Liver (tissue), 3 donors: Measurements from ENCODE around the gene IL26.

Experiments used
- CTCF ChIP-seq: fragments of 150-350 bp; IDR thresholded peaks from 2 replicates; pipeline ENCODE4 v1.5.1; 2017; ENCODE audit warnings: improper control_type of control experiment, low read depth, low read length; ENCODE audit not compliant: missing input control
- EGR1 ChIP-seq, 2 donors: IDR thresholded peaks; 2 replicates each; pipeline ENCODE4 v1.6.1; 2016 to 2018; ENCODE audit warnings: antibody characterized with exemption in 2 of 2, low read depth in 2 of 2
- GABPA ChIP-seq, 2 donors: IDR thresholded peaks in 1 of 2; conservative IDR thresholded peaks in 1 of 2; 2 replicates each; pipeline ENCODE4 v1.6.1; 2016; ENCODE audit warnings: antibody characterized with exemption in 2 of 2, mild to moderate bottlenecking in 1 of 2, moderate library complexity in 1 of 2
- JUND ChIP-seq, 2 donors: IDR thresholded peaks; 2 replicates each; pipeline ENCODE4 v1.6.1; 2016; ENCODE audit warnings: antibody characterized with exemption in 2 of 2
- MAX ChIP-seq: IDR thresholded peaks from 2 replicates; pipeline ENCODE4 v1.6.1; 2016; ENCODE audit warnings: antibody characterized with exemption
- RAD21 ChIP-seq, 2 donors: IDR thresholded peaks; 2 replicates each; pipeline ENCODE4 v1.6.1; 2016; ENCODE audit warnings: antibody characterized with exemption in 2 of 2, mild to moderate bottlenecking in 2 of 2
- REST ChIP-seq: IDR thresholded peaks from 2 replicates; pipeline ENCODE4 v1.6.1; 2016; ENCODE audit warnings: antibody characterized with exemption, mild to moderate bottlenecking
- TAF1 ChIP-seq: conservative IDR thresholded peaks from 2 replicates; pipeline ENCODE4 v1.6.1; 2016; ENCODE audit warnings: antibody characterized with exemption, mild to moderate bottlenecking
- YY1 ChIP-seq: IDR thresholded peaks from 2 replicates; pipeline ENCODE4 v1.6.1; 2016; ENCODE audit warnings: antibody characterized with exemption, mild to moderate bottlenecking
- donor health status: healthy.
- donor health status: healthy.

DNA sequence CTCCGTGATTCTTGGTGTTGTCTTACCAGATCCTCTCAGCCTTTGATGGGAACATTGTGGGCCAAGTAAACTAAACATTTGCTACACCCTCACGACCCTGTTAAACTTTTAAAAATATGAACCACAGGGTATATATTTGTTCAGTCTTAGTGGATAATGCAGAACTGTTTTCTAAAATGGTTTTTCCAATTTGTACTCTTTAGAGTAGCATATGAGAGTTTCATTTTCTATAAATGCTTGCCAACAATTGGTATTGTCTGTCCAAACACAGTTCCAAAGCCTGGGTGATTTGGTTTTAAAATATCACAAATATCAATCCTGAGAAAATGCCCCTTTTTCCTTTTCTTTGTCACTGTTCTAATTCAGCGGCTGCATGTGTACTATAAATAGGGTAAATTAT, 34.5 kb upstream of the IL26 start:
- TF ChIP-seq EGR1 (IDR thresholded peaks at IDR 0.05; ENCODE audit: low read depth in 2 of 2) (no peak), CTCF (no peak), TAF1 (no peak), RAD21 (IDR thresholded peaks at IDR 0.05) (no peak), REST (no peak), GABPA (IDR thresholded peaks at IDR 0.05 in 1 of 2, conservative IDR thresholded peaks at IDR 0.05 in 1 of 2) (no peak), MAX (no peak), JUND (IDR thresholded peaks at IDR 0.05) (no peak), YY1 (no peak)
